IMR-90 (cell line): ENCODE results near the gene LRRC40. TPM values are rescaled to one million over a fixed set of nuclear protein-coding genes. Genes with fewer than 3 reads are reported as not detected.

ENCODE experiments used
- ATAC-seq: fragments of 200-7000 bp; cut with Tn5 transposase; 2 replicates; pipeline ENCODE4 v1.9.1; 2020; ENCODE audit warnings: low read depth, mild to moderate bottlenecking, moderate library complexity
- BruUV-seq: library from RNA; stranded (reverse); fragments of 400-500 nt; replicated peaks from 2 replicates; lab custom pipeline; 2021; lab: Mats Ljungman, UMichigan
- CTCF ChIA-PET: fragments of 300-600 bp; formaldehyde crosslinking; extraction: SDS; loops from one replicate; lab custom pipeline; 2021; ENCODE audit warnings: antibody characterized with exemption; lab: Yijun Ruan, JAX
- POLR2A ChIA-PET: fragments of 300-600 bp; sonication (Branson Sonifier 250); formaldehyde crosslinking; loops from one replicate; lab custom pipeline; 2022; ENCODE audit warnings: antibody characterized with exemption; ENCODE audit not compliant: unreplicated experiment; lab: Charles Lee
- DNase-seq: peaks from one replicate; pipeline ENCODE4 v3.0.0; 2013
- H2AFZ ChIP-seq: replicated peaks from 2 replicates; pipeline ENCODE3; 2013; ENCODE audit warnings: low read length, mild to moderate bottlenecking; ENCODE audit not compliant: poor library complexity
- H2AK5ac ChIP-seq: 2 replicates; pipeline ENCODE4 v1.6.1; 2013; ENCODE audit warnings: low read depth, low read length, inconsistent platforms
- H2AK9ac ChIP-seq: replicated peaks from 2 replicates; pipeline ENCODE3; 2013; ENCODE audit warnings: mild to moderate bottlenecking, low read depth, low read length, moderate library complexity; ENCODE audit not compliant: poor library complexity
- H2BK120ac ChIP-seq: 2 replicates; pipeline ENCODE4 v1.6.1; 2013; ENCODE audit warnings: low read depth, low read length, inconsistent platforms
- H2BK15ac ChIP-seq: 3 replicates; pipeline ENCODE4 v1.6.1; 2013; ENCODE audit warnings: low read depth, low read length, inconsistent platforms
- H2BK20ac ChIP-seq: 2 replicates; pipeline ENCODE4 v1.6.1; 2013; ENCODE audit warnings: low read depth, mild to moderate bottlenecking, inconsistent platforms, low read length, moderate library complexity
- H2BK5ac ChIP-seq: 2 replicates; pipeline ENCODE4 v1.6.1; 2013; ENCODE audit warnings: mild to moderate bottlenecking, low read depth, low read length, inconsistent platforms; ENCODE audit not compliant: poor library complexity, severe bottlenecking
- H3K14ac ChIP-seq: replicated peaks from 2 replicates; pipeline ENCODE4 v1.6.1; 2013; ENCODE audit warnings: low read depth, low read length, inconsistent platforms
- H3K18ac ChIP-seq: 2 replicates; pipeline ENCODE4 v1.6.1; 2013; ENCODE audit warnings: low read depth, low read length, control low read depth
- H3K23ac ChIP-seq: 2 replicates; pipeline ENCODE4 v1.6.1; 2013; ENCODE audit warnings: low read depth, low read length, inconsistent platforms
- H3K27ac ChIP-seq: 2 replicates; pipeline ENCODE4 v1.5.1; 2013; ENCODE audit warnings: mild to moderate bottlenecking, control low read depth, low read length; ENCODE audit not compliant: insufficient read depth
- H3K27me3 ChIP-seq: 2 replicates; pipeline ENCODE4 v1.6.1; 2013; ENCODE audit warnings: low read length; ENCODE audit not compliant: control insufficient read depth, insufficient read depth
- H3K36me3 ChIP-seq: 2 replicates; pipeline ENCODE4 v1.6.1; 2013; ENCODE audit warnings: low read length, mixed read lengths; ENCODE audit not compliant: control insufficient read depth, insufficient read depth
- H3K4ac ChIP-seq: 2 replicates; pipeline ENCODE4 v1.6.1; 2013; ENCODE audit warnings: low read depth, low read length, inconsistent platforms
- H3K4me1 ChIP-seq: 2 replicates; pipeline ENCODE4 v1.6.1; 2013; ENCODE audit warnings: low read length, mixed read lengths; ENCODE audit not compliant: control insufficient read depth, insufficient read depth
- H3K4me2 ChIP-seq: 2 replicates; pipeline ENCODE4 v1.6.1; 2013; ENCODE audit warnings: low read depth, mild to moderate bottlenecking, control low read depth, low read length, moderate library complexity
- H3K4me3 ChIP-seq: 2 replicates; pipeline ENCODE4 v1.5.1; 2013; ENCODE audit warnings: low read depth, mild to moderate bottlenecking, control low read depth, low read length, moderate library complexity; ENCODE audit not compliant: insufficient read depth
- H3K56ac ChIP-seq: 2 replicates; pipeline ENCODE4 v1.6.1; 2013; ENCODE audit warnings: low read length, inconsistent platforms; ENCODE audit not compliant: insufficient read depth; ENCODE audit errors: extremely low read depth
- H3K79me1 ChIP-seq, 2 experiments: 2 replicates each; pipeline ENCODE4 v1.6.1; 2013; ENCODE audit warnings: low read length in 2 of 2, inconsistent platforms in 1 of 2, low read depth in 1 of 2
- H3K9ac ChIP-seq: 2 replicates; pipeline ENCODE4 v1.6.1; 2013; ENCODE audit warnings: low read depth, low read length, control low read depth
- H3K9me1 ChIP-seq: 2 replicates; pipeline ENCODE4 v1.6.1; 2013; ENCODE audit warnings: low read length, inconsistent platforms; ENCODE audit not compliant: insufficient read depth
- H3K9me3 ChIP-seq: 2 replicates; pipeline ENCODE4 v1.6.1; 2013; ENCODE audit warnings: low read length; ENCODE audit not compliant: control insufficient read depth, insufficient read depth
- H4K20me1 ChIP-seq: 2 replicates; pipeline ENCODE4 v1.6.1; 2013; ENCODE audit warnings: low read length, inconsistent platforms; ENCODE audit not compliant: insufficient read depth
- H4K5ac ChIP-seq: 2 replicates; pipeline ENCODE4 v1.6.1; 2013; ENCODE audit warnings: mild to moderate bottlenecking, low read depth, low read length, control low read depth
- H4K8ac ChIP-seq, 2 experiments: 2 replicates each; pipeline ENCODE4 v1.6.1; 2013; ENCODE audit warnings: low read depth in 2 of 2, low read length in 2 of 2, control low read depth in 1 of 2, inconsistent platforms in 1 of 2
- H4K91ac ChIP-seq: 2 replicates; pipeline ENCODE4 v1.6.1; 2013; ENCODE audit warnings: low read depth, low read length, inconsistent platforms; ENCODE audit not compliant: insufficient read depth
- BHLHE40 ChIP-seq: fragments of 150-350 bp; IDR thresholded peaks from 2 replicates; pipeline ENCODE4 v1.6.1; 2016; ENCODE audit warnings: mild to moderate bottlenecking, low read depth, low read length
- CEBPB ChIP-seq: IDR thresholded peaks from 2 replicates; pipeline ENCODE4 v1.6.1; 2012; ENCODE audit warnings: low read depth, low read length, improper control_type of control experiment
- CHD1 ChIP-seq: IDR thresholded peaks from 2 replicates; pipeline ENCODE4 v1.6.1; 2012; ENCODE audit warnings: low read depth, low read length, improper control_type of control experiment
- CTCF ChIP-seq: conservative IDR thresholded peaks from 2 replicates; pipeline ENCODE4 v1.5.1; 2012; ENCODE audit warnings: mild to moderate bottlenecking, low read depth, low read length, improper control_type of control experiment
- ELK1 ChIP-seq: fragments of 150-350 bp; IDR thresholded peaks from 2 replicates; pipeline ENCODE4 v1.6.1; 2016; ENCODE audit warnings: low read depth, mild to moderate bottlenecking, low read length, moderate library complexity, borderline replicate concordance
- FOS ChIP-seq: fragments of 150-350 bp; IDR thresholded peaks from 2 replicates; pipeline ENCODE4 v1.6.1; 2016; ENCODE audit warnings: low read depth, low read length
- MAFK ChIP-seq: IDR thresholded peaks from 2 replicates; pipeline ENCODE4 v1.6.1; 2012; ENCODE audit warnings: low read depth, low read length, improper control_type of control experiment
- MXI1 ChIP-seq: IDR thresholded peaks from 2 replicates; pipeline ENCODE4 v1.6.1; 2012; ENCODE audit warnings: low read depth, mild to moderate bottlenecking, low read length, moderate library complexity, borderline replicate concordance
- NFE2L2 ChIP-seq: fragments of 150-350 bp; IDR thresholded peaks from 2 replicates; pipeline ENCODE4 v1.6.1; 2016; ENCODE audit warnings: low read depth, mild to moderate bottlenecking, low read length
- POLR2A ChIP-seq: IDR thresholded peaks from 2 replicates; pipeline ENCODE4 v1.6.1; 2012; ENCODE audit warnings: mild to moderate bottlenecking, low read depth, low read length
- RAD21 ChIP-seq: IDR thresholded peaks from 2 replicates; pipeline ENCODE4 v1.6.1; 2012; ENCODE audit warnings: low read length, improper control_type of control experiment
- RCOR1 ChIP-seq: IDR thresholded peaks from 2 replicates; pipeline ENCODE4 v1.6.1; 2012; ENCODE audit warnings: mild to moderate bottlenecking, low read length, improper control_type of control experiment; ENCODE audit not compliant: insufficient replicate concordance
- RFX5 ChIP-seq: IDR thresholded peaks from 2 replicates; pipeline ENCODE4 v1.8.0; 2012; ENCODE audit warnings: low read depth, mild to moderate bottlenecking, low read length, moderate library complexity
- SMC3 ChIP-seq: fragments of 150-350 bp; IDR thresholded peaks from 2 replicates; pipeline ENCODE4 v1.6.1; 2016; ENCODE audit warnings: low read depth, mild to moderate bottlenecking, antibody characterized with exemption, low read length, moderate library complexity
- USF2 ChIP-seq: fragments of 150-350 bp; IDR thresholded peaks from 2 replicates; pipeline ENCODE4 v1.6.1; 2017; ENCODE audit warnings: mild to moderate bottlenecking, antibody characterized with exemption, low read length, low read depth
- WGBS, 2 experiments: methylation state at CpG; one replicate each; pipeline versions ENCODE4 v1.1.5 to v1.1.7; 2013; ENCODE audit warnings: missing lambda C conversion rate in 2 of 2; ENCODE audit not compliant: insufficient read length in 1 of 2; ENCODE audit errors: extremely low coverage in 2 of 2; 5-methylcytosine and 5-hydroxymethylcytosine counted together
- dilution Hi-C: fragments of 300-500 bp; cut with HindIII; formaldehyde crosslinking; loops from one replicate; pipeline ENCODE4 v1.14.3; 2018; ENCODE audit warnings: low sequenced_read_pairs; ENCODE audit not compliant: unreplicated experiment
- in situ Hi-C: fragments of 300-500 bp; cut with MboI; formaldehyde crosslinking; loops from 3 replicates; pipeline ENCODE4 v1.14.3; 2019; ENCODE audit warnings: low sequenced_read_pairs, inconsistent platforms, mixed read lengths
- intact Hi-C: fragments of 100-400 bp; cut with micrococcal nuclease; formaldehyde crosslinking; loops from 2 replicates; pipeline ENCODE4 v1.10.0; 2022
- polyA plus RNA-seq, 3 experiments: library from polyadenylated mRNA; depleted of rRNA; stranded (reverse); fragments of >200 nt; gene quantifications; 2 replicates each; pipeline ENCODE4 v1.2.3, GENCODE V29; 2012; ENCODE audit warnings: low replicate concordance in 1 of 3
- total RNA-seq: library from RNA; depleted of rRNA; stranded (reverse); fragments of >200 nt; gene quantifications from 2 replicates; pipeline ENCODE4 v1.2.3, GENCODE V29; 2012

LRRC40 gene
- total and polyA plus RNA-seq, 2 of the 4 experiments (the other 2 are of a cell fraction): 11.1 to 17.4 TPM

GRCh38 chr1:70150444-70150843 lies 54.9 kb downstream of the LRRC40 start:
- Histone ChIP-seq H2AK5ac (no peak overlapping the region), H2BK15ac (no peak overlapping the region), H3K79me1 (no peaks in the 10 kb centered on the region), H3K4ac (no peak overlapping the region), H2AFZ (no peak overlapping the region), H2AK9ac (no peak overlapping the region), H2BK120ac (no peak overlapping the region), H4K91ac (no peak overlapping the region), H3K36me3 (0 out of 2 replicates have a peak, but pooled peaks cover 2% of the 10 kb centered on the region), H3K4me1 (no peaks in the 10 kb centered on the region), H2BK5ac (no peak overlapping the region), H3K9me1 (peaks cover 2% of the 10 kb centered on the region; the same call in 1 of the 2 replicates), H3K23ac (no peak overlapping the region), H3K9me3 (no peaks in the 10 kb centered on the region), H3K56ac (no peak overlapping the region), H3K9ac (no peak overlapping the region), H3K14ac (no peak overlapping the region), H4K20me1 (no peaks in the 10 kb centered on the region), H3K4me3 (no peak overlapping the region), H3K18ac (no peak overlapping the region), H3K27me3 (no peaks in the 10 kb centered on the region), H3K27ac (no peak overlapping the region), H4K5ac (no peak overlapping the region), H2BK20ac (no peak overlapping the region), H3K4me2 (no peak overlapping the region), H4K8ac (no peak overlapping the region)
- TF ChIP-seq MXI1 (no peak), CEBPB (no peak), RFX5 (no peak), SMC3 (no peak), CTCF (no peak), BHLHE40 (no peak), POLR2A (no peak), NFE2L2 (no peak), FOS (no peak), ELK1 (no peak), CHD1 (no peak), USF2 (no peak), RAD21 (no peak), MAFK (no peak), RCOR1 (no peak)
- no TSS peak for BruUV-seq
- dilution Hi-C loops (no loop called here), in situ Hi-C loops (no loop called here), intact Hi-C loops (no loop called here)
- POLR2A ChIA-PET: no interaction called here
- DNase-seq (no peak), ATAC-seq (no peak)
- WGBS, 2 experiments: no CpG with 5 or more reads among the region's 1 CpG
- CTCF ChIA-PET: no interaction called here
